Embryonic facial prominence (tissue), 1 donor: ENCODE measurements around the gene SPINT2.
"Not testable (repeated sequence)": the region's sequence is repeated elsewhere in the genome, so short reads cannot be mapped to it uniquely, and the experiment has no call there.

Experiments used
- DNase-seq: peaks from one replicate; pipeline ENCODE4 v3.0.0-alpha.2; 2016; ENCODE audit errors: extremely low spot score

SPINT2 gene

GRCh38 chr19:38320969-38321339, 56.6 kb downstream of the SPINT2 start:
- DNase-seq = no peak

DNA sequence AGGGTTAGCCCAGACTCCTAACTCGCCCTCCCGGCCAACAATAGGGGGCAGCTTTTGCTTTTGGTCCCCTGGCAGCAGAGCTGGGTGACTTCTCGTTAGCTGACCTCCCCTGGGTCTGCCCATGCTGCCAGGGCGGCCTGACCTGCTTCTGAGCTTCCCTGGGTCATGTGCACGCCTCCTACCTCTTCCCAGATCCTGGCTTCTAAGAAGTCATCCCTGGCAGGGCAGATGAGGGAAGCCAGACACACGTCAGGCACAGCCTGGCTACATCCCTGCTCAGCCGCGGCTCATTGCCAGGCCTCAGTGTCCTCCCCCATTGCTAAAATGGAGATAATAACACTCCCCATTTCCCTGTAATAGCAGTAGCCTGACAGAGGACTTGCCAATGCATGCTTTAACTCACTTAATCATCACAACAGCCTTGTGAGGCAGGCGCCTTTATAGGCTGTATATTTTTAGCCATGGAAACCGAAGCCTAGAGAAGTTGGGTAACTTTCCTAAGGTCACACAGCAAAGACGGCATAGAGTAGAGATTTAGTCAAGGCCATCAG, 57.3 kb downstream of the SPINT2 start:
- DNase-seq = no peak

DNA sequence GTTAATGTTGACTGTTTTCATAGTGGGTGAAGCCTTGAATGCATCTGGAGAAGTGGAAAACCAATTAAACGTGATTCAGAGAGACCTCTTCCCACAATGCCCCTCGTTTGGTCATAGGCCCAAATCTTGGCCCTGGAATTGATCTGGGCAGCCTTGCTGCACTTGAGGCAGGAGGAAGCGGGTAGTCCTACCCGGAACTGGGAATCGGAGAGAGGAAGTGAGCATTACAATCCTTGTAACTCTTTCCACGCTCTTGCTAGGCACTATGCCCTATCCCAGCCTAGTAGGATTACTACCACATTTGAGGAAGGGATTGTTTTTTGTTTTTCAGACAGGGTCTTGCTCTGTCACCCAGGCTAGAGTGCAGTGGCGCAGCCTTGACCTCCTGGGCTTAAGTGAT, 58.9 kb downstream of the SPINT2 start:
- DNase-seq = no peak

DNA sequence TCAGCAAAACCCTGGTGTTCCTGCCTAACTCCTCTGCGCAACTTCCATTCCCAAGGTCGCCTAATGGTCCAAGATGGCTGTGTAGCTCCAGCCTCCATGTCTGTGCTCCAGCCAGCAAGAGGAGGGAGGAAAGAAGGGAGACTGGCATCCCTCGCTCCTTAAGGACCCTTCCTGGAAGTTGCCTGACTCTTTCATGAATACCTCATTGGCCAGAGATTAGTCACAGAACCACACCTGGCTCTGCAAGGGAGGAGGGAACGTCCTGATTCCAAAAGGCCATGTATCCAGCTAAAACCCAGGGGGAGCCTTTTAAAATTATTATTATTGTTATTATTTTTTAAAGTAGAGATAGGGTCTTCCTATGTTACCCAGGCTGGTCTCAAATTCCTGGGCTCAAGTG, 60.1 kb downstream of the SPINT2 start:
- no peak for DNase-seq

GRCh38 chr19:38326591-38326990, 62.2 kb downstream of the SPINT2 start:
- DNase-seq = no peak

DNA sequence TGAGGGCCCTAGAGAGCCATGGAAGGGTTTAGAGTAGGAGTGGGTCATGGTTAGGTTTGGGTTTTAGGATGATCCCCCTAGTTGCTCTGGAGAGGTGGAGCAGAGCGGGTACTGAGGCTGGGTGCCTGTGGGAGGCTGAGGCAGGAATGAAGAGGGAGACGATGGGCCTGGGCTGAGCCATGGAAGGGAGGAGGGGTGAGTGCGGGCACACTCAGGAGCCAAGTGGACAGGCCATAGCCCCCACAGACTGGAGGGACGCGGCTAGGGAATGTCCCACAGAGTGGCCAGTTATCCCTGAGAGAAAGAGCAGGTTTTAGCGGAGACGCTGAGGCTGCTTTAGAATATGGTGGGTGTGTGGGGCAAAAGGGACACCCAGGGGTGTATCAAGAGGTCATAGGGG, 65.3 kb downstream of the SPINT2 start:
- no peak for DNase-seq

GRCh38 chr19:38331728-38332127, 67.4 kb downstream of the SPINT2 start:
- DNase-seq = no peak

DNA sequence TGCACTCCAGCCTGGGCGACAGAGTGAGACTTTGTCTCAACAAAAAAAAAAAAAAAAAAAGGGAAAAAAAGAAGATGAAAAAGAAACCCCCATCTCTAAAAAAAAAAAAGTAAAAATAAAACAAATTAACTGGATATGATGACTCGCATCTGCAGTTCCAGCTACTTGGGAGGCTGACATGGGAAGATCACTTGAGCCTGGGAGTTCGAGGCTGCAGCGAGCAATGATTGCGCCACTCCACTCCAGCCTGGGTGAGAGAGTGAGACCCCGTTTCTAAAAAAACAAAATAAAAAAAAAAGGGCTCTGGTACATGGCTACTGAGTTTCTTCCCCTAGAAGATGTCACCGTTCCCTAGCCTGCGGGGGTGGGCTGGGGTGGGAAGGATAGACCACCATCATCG, 68.9 kb downstream of the SPINT2 start:
- no peak for DNase-seq

GRCh38 chr19:38335949-38336637, 71.7 kb downstream of the SPINT2 start:
- DNase-seq = peak; percentile 91

- peak; percentile 82 for DNase-seq
These were observed 72.4 kb downstream of the SPINT2 start for GRCh38 chr19:38336638-38337359.

GRCh38 chr19:38337360-38337653, 72.9 kb downstream of the SPINT2 start:
- DNase-seq = no peak

- DNase-seq = not testable (repeated sequence)
These were observed 74.6 kb downstream of the SPINT2 start for GRCh38 chr19:38339011-38339410.

DNA sequence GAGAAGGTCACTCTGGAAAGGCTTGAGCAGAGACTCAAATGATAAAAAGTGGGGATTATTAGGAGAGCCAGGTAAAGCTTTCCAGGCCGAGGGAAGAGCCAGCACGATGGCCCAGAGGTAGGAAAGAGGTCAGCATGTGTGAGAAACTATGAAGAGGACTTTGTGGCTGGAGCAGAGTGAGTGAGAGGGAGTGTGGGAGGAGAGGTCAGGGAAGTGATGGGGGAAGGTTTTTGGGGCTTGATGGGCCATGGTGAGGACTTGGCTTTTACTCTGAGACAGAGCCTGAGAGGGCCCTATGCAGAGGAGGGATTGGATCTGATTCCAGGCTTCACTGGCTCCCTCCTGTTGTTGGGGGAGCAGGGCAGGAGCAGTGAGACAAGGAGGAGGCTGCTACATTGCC, 76.6 kb downstream of the SPINT2 start:
- DNase-seq = no peak
